Endothelial cell of hepatic sinusoid (primary cell): Measurements from ENCODE around the gene LRRC28.

Source experiments
- in situ Hi-C: cut with HindIII; loops from 2 replicates; pipeline ENCODE4 v1.10.0; 2017; ENCODE audit warnings: low sequenced_read_pairs

The LRRC28 gene

GRCh38 chr15:99335508-99335907, 84.2 kb downstream of the LRRC28 start:
- in situ Hi-C loops = no loop called here

- in situ Hi-C loops = no loop called here
Observed at GRCh38 chr15:99336794-99337193, 85.5 kb downstream of the LRRC28 start.

GRCh38 chr15:99340347-99340746, 89.1 kb downstream of the LRRC28 start:
- in situ Hi-C loops = no loop called here

GRCh38 chr15:99341786-99342185, 90.5 kb downstream of the LRRC28 start:
- in situ Hi-C loops = no loop called here

- in situ Hi-C loops = no loop called here
Observed at GRCh38 chr15:99343208-99343607, 91.9 kb downstream of the LRRC28 start.

- in situ Hi-C loops = no loop called here
Observed at GRCh38 chr15:99343881-99344551, 92.7 kb downstream of the LRRC28 start.

GRCh38 chr15:99344639-99345038, 93.4 kb downstream of the LRRC28 start:
- in situ Hi-C loops = no loop called here

GRCh38 chr15:99345242-99345641, 94.0 kb downstream of the LRRC28 start:
- in situ Hi-C loops = no loop called here

GRCh38 chr15:99345832-99346462, 94.7 kb downstream of the LRRC28 start:
- in situ Hi-C loops = no loop called here

- in situ Hi-C loops = no loop called here
Observed at GRCh38 chr15:99347574-99347973, 96.3 kb downstream of the LRRC28 start.

- in situ Hi-C loops = no loop called here
Observed at GRCh38 chr15:99348412-99348811, 97.1 kb downstream of the LRRC28 start.

GRCh38 chr15:99350408-99350807, 99.1 kb downstream of the LRRC28 start:
- in situ Hi-C loops = no loop called here

- in situ Hi-C loops = no loop called here
Observed at GRCh38 chr15:99359769-99360168, 108.5 kb downstream of the LRRC28 start.

GRCh38 chr15:99361545-99362185, 110.4 kb downstream of the LRRC28 start:
- in situ Hi-C loops = no loop called here

GRCh38 chr15:99365242-99365641, 114.0 kb downstream of the LRRC28 start:
- in situ Hi-C loops = no loop called here

- in situ Hi-C loops = no loop called here
Observed at GRCh38 chr15:99366013-99366412, 114.7 kb downstream of the LRRC28 start.

GRCh38 chr15:99368743-99369142, 117.5 kb downstream of the LRRC28 start:
- in situ Hi-C loops = no loop called here

- in situ Hi-C loops = no loop called here
Observed at GRCh38 chr15:99369196-99369595, 117.9 kb downstream of the LRRC28 start.

GRCh38 chr15:99371180-99372103, 120.2 kb downstream of the LRRC28 start:
- in situ Hi-C loops = no loop called here

- in situ Hi-C loops = no loop called here
Observed at GRCh38 chr15:99385005-99385669, 133.9 kb downstream of the LRRC28 start.

- in situ Hi-C loops = no loop called here
Observed at GRCh38 chr15:99385865-99386264, 134.6 kb downstream of the LRRC28 start.
